ENCODE data around the gene NUP54. TPM values are rescaled to one million over a fixed set of nuclear protein-coding genes. Genes with fewer than 3 reads are reported as not detected.
A peak's percentile ranks its signal among the peaks of the same experiment; 100 is the strongest.

NUP54 gene
- total and polyA plus RNA-seq, 8 donors = 9.3 to 87.6 (median 17.9) TPM

DNA sequence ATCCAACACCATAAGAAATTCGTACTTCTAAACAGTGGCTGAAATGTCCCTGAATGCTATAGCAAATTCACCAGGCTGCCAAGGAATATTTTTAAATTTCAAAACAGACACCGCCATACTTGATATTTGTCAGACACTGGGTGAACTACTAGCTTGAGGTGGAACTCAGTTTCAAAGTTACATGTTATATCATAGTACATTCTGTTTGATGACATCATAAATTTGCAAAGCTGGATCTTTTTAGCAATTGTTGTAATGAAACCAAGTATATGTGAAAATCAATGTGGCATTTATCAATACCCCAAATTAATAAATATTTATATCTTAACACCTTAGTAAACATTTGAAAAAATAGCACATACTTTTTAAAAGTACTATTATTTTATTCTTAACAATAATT, 59.5 kb downstream of the NUP54 start:
- no peaks in the 10 kb centered on the region for H3K36me3 ChIP-seq
- no peaks in the 10 kb centered on the region for H3K9me3 ChIP-seq
- no peak overlapping the region for H3K4me3 ChIP-seq
- peaks cover 0 to 11% (median 4%) of the 10 kb centered on the region in 4 donors for H3K4me1 ChIP-seq
- DNase-seq = no peak
- no peak overlapping the region for H3K27ac ChIP-seq
- no peaks in the 10 kb centered on the region for H3K27me3 ChIP-seq
- intact Hi-C loops (cut with DNase I; ENCODE audit: low total_unique reads) = no loop called here
- 89 to 98% (median 94%) methylated on average over 2 of the region's 2 CpGs for WGBS, 5 donors
- TF ChIP-seq POLR2AphosphoS5 (IDR thresholded peaks at IDR 0.05) (no peak), POLR2A (IDR thresholded peaks at IDR 0.05) (no peak), EP300 (IDR thresholded peaks at IDR 0.05) (no peak)
- TF ChIP-seq, protein P1, sequence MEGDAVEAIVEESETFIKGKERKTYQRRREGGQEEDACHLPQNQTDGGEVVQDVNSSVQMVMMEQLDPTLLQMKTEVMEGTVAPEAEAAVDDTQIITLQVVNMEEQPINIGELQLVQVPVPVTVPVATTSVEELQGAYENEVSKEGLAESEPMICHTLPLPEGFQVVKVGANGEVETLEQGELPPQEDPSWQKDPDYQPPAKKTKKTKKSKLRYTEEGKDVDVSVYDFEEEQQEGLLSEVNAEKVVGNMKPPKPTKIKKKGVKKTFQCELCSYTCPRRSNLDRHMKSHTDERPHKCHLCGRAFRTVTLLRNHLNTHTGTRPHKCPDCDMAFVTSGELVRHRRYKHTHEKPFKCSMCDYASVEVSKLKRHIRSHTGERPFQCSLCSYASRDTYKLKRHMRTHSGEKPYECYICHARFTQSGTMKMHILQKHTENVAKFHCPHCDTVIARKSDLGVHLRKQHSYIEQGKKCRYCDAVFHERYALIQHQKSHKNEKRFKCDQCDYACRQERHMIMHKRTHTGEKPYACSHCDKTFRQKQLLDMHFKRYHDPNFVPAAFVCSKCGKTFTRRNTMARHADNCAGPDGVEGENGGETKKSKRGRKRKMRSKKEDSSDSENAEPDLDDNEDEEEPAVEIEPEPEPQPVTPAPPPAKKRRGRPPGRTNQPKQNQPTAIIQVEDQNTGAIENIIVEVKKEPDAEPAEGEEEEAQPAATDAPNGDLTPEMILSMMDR (IDR thresholded peaks at IDR 0.05) = no peak

DNA sequence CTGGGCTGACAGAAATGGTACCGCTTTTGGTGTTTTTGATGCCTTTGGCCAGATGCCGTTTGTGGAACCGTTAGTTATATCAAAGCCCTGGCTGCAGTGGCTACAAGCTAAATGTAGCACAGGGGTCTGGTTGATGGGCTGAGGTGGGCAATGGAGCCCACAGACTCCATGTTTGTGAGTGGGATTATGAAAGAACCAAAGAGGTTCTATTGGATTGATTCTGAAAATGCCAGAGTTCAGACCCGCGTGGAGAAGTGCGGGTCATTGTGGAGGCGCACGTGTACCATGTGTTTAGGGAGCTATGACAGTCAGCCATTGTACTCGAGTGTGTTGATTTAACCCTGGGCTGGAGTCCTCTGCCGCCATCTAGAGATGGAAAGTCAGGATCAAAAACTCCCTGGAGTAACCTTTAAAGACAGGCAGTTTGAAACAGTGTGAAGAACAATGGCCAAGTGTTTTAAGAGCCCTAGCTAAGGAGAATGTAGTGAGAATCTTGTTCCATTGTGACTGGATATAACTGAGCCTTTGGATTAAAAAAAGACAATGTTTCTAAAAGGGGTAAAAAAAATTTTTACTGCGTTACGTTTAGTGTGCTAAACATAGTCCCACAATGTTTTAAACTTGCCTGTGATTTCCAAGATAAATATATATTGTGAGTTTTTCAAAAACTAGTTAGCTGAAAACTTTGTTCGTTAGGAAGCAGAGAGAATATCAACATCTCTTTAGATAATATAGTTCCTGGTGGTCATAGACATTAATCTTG, 61.0 kb downstream of the NUP54 start:
- H3K9me3 ChIP-seq = no peaks in the 10 kb centered on the region
- peaks cover 0 to 11% (median 4%) of the 10 kb centered on the region in 4 donors for H3K4me1 ChIP-seq
- H3K36me3 ChIP-seq = no peaks in the 10 kb centered on the region
- H3K27ac ChIP-seq = no peak overlapping the region
- TF ChIP-seq POLR2AphosphoS5 (IDR thresholded peaks at IDR 0.05) = no peak
- no peak for TF ChIP-seq EP300 (IDR thresholded peaks at IDR 0.05)
- TF ChIP-seq POLR2A (IDR thresholded peaks at IDR 0.05) = no peak
- TF ChIP-seq, protein P1 (IDR thresholded peaks at IDR 0.05) = peak in 3 of 7 experiments; percentile 22 to 31 (median 23)
- peak; percentile 33 to 81 for DNase-seq
- H3K4me3 ChIP-seq = no peak overlapping the region
- intact Hi-C loops (cut with DNase I; ENCODE audit: low total_unique reads) = no loop called here
- no peaks in the 10 kb centered on the region for H3K27me3 ChIP-seq
- WGBS, 5 donors = 23 to 36% (median 29%) methylated on average over 13 of the region's 13 CpGs

DNA sequence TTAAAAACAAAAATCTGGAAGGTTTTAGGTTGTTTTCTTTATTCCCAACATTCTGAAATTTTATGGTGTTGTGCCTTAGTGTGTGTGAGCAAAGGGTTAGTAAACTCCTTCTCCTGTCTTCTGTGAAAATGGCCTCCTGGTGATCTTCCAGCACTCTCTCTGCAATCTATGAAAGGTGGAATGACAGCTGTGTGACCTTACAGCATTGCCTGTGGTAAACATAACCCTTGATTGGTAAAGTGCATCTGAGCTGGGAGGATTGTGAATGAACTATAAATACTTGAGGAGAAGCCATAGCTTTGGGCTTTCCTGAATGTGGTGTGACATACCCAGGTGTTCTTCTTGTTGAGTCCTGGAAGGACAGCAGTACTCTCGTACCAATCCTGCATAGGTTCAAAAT, 63.7 kb downstream of the NUP54 start:
- H3K36me3 ChIP-seq = no peaks in the 10 kb centered on the region
- H3K27me3 ChIP-seq = no peaks in the 10 kb centered on the region
- TF ChIP-seq POLR2AphosphoS5 (IDR thresholded peaks at IDR 0.05) (no peak), POLR2A (IDR thresholded peaks at IDR 0.05) (no peak), EP300 (IDR thresholded peaks at IDR 0.05) (no peak)
- TF ChIP-seq, protein P1 (IDR thresholded peaks at IDR 0.05) = no peak
- no peak overlapping the region for H3K4me3 ChIP-seq
- no peak for DNase-seq
- intact Hi-C loops (cut with DNase I; ENCODE audit: low total_unique reads) = no loop called here
- 76 to 95% (median 87%) methylated on average over 1 of the region's 1 CpG for WGBS, 5 donors
- H3K4me1 ChIP-seq = peaks cover 0 to 11% (median 4%) of the 10 kb centered on the region in 4 donors
- H3K27ac ChIP-seq = no peak overlapping the region
- H3K9me3 ChIP-seq = no peaks in the 10 kb centered on the region

DNA sequence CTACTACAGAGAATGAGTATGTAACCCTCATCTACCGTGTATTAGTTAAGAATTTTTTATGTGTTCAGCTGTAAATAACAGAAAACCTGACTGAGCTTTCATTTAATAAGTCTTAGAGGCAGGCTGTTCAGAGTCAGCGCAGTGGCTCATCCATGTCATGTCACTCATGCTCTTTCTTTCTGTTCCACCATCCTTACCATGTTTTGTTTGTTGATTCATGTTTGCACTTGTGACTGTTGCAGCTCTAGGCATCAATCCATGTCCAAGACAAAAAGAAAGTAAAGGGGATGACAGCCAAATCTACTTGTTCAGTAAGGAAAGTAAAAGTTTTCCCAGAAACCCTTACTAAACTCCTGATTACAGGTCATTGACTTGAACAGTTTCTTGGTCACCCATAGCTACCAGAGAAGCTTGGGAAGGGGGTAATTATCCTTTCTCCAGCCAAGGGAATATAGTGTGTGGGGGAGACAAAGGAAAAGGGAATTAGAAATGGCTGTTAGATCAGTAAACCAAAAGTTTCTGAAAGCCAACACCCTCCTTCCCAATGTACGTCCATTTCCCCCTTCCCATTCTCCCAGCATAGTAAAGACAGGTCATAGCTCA, 64.7 kb downstream of the NUP54 start:
- DNase-seq = no peak
- Histone ChIP-seq H3K27me3 (no peaks in the 10 kb centered on the region), H3K4me1 (peaks cover 0 to 11% (median 4%) of the 10 kb centered on the region in 4 donors), H3K9me3 (no peaks in the 10 kb centered on the region), H3K36me3 (no peaks in the 10 kb centered on the region), H3K4me3 (no peak overlapping the region), H3K27ac (no peak overlapping the region)
- TF ChIP-seq POLR2A (IDR thresholded peaks at IDR 0.05) (no peak), POLR2AphosphoS5 (IDR thresholded peaks at IDR 0.05) (no peak), EP300 (IDR thresholded peaks at IDR 0.05) (no peak)
- TF ChIP-seq, protein P1 (IDR thresholded peaks at IDR 0.05) = no peak
- intact Hi-C loops (cut with DNase I; ENCODE audit: low total_unique reads) = no loop called here
- 79 to 86% (median 82%) methylated on average over 3 of the region's 3 CpGs for WGBS, 5 donors
